Loucy (cell line): ENCODE results near the gene HEXD.

Experiments
- EZH2phosphoT487 ChIP-seq: fragments of 200-600 bp; IDR thresholded peaks from 2 replicates; pipeline ENCODE4 v1.6.1; 2018; ENCODE audit warnings: antibody characterized with exemption, mild to moderate bottlenecking, moderate library complexity, borderline replicate concordance
- TF ChIP-seq, protein P1 (sequence below): fragments of 200-600 bp; sonication (generic); conservative IDR thresholded peaks from 2 replicates; pipeline ENCODE4 v1.5.1; 2014; ENCODE audit warnings: mild to moderate bottlenecking, antibody characterized with exemption, low read length

DNA sequence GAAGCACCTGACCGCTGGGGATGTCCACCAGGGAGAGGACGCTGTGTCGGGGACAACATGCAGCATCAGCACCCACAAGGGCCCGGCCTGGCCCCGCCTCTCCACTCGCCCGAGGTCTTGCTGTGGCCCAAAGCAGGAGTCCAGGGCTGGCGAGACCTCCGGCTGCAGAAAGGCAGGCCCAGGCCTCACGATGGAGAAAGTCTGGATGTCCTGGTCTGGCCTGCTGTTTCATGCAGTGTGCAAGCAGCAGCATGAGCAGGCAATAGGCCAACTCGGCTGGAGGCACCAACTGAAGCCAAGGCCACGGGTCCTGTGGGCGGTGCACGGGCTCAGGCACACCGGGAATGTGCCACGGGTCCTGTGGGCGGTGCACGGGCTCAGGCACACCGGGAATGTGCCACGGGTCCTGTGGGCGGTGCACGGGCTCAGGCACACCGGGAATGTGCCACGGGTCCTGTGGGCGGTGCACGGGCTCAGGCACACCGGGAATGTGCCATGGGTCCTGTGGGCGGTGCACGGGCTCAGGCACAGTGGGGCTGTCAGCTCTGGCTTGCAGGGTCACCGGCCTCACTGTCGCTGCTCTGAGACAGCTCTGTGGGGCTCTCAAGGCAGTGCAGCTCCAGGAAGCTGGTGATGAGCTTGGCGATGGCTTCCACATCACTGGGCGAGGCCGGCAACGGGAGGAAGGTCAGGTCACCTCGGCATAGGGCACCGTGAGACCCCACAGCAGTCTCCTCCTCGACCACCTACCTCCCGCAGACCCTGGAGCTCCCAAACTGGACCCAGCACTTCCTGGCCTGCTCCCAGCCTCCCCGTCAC lies 25.5 kb downstream of the HEXD start:
- TF ChIP-seq, protein P1, sequence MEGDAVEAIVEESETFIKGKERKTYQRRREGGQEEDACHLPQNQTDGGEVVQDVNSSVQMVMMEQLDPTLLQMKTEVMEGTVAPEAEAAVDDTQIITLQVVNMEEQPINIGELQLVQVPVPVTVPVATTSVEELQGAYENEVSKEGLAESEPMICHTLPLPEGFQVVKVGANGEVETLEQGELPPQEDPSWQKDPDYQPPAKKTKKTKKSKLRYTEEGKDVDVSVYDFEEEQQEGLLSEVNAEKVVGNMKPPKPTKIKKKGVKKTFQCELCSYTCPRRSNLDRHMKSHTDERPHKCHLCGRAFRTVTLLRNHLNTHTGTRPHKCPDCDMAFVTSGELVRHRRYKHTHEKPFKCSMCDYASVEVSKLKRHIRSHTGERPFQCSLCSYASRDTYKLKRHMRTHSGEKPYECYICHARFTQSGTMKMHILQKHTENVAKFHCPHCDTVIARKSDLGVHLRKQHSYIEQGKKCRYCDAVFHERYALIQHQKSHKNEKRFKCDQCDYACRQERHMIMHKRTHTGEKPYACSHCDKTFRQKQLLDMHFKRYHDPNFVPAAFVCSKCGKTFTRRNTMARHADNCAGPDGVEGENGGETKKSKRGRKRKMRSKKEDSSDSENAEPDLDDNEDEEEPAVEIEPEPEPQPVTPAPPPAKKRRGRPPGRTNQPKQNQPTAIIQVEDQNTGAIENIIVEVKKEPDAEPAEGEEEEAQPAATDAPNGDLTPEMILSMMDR: no peak
- TF ChIP-seq EZH2phosphoT487: no peak
